Activated CD4-positive, alpha-beta T cell treated with anti-CD3 and anti-CD28 coated beads for 4 hours (primary cell): ENCODE measurements around the gene SCG2.
A peak's percentile ranks its signal among the peaks of the same experiment; 100 is the strongest.

Source experiments
- DNase-seq, 2 donors: peaks; one replicate each; pipeline ENCODE4 v3.0.0-alpha.2; 2020

SCG2 gene, protein sequence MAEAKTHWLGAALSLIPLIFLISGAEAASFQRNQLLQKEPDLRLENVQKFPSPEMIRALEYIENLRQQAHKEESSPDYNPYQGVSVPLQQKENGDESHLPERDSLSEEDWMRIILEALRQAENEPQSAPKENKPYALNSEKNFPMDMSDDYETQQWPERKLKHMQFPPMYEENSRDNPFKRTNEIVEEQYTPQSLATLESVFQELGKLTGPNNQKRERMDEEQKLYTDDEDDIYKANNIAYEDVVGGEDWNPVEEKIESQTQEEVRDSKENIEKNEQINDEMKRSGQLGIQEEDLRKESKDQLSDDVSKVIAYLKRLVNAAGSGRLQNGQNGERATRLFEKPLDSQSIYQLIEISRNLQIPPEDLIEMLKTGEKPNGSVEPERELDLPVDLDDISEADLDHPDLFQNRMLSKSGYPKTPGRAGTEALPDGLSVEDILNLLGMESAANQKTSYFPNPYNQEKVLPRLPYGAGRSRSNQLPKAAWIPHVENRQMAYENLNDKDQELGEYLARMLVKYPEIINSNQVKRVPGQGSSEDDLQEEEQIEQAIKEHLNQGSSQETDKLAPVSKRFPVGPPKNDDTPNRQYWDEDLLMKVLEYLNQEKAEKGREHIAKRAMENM

DNA sequence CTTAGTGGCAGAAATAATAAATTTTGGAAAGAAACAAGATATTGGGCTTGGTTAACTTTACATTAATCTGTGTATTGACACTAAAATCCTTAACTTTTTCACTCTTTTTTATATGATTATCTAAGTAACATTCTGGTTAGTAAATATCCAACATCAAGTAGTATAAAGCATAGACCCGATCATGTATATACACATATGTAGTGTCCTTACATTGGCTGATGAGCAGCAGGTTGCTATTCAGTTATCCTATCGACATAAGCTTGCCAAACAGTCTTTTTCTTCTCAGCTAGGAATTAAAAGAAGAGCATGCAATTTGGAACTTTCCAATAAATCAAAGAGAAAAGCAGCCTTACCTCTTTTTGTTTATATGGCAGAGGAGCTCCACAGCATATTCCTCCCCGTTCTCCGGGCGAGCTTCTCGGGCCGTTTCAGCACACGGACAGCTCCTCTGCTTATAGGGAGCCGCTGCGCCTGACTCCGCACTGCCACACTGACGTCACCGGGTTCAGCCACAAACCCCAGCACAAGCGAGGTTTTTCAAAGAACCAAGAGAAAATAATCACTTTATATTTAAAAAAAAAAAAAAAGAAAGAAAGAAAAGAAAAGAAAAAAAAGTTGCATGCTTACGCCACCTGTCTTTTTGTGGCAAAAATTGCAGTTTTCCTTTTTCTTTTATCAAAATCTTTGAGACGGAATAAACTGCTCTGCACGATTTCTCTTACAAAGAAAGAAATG, at the start of gene SCG2:
TSS of gene SCG2 (minus strand) at position 430 of the 735 bp plus-strand sequence. CDS start 3,079 bp downstream, outside the sequence.
- DNase-seq: peak in 1 of 2 donors; percentile 1

DNA sequence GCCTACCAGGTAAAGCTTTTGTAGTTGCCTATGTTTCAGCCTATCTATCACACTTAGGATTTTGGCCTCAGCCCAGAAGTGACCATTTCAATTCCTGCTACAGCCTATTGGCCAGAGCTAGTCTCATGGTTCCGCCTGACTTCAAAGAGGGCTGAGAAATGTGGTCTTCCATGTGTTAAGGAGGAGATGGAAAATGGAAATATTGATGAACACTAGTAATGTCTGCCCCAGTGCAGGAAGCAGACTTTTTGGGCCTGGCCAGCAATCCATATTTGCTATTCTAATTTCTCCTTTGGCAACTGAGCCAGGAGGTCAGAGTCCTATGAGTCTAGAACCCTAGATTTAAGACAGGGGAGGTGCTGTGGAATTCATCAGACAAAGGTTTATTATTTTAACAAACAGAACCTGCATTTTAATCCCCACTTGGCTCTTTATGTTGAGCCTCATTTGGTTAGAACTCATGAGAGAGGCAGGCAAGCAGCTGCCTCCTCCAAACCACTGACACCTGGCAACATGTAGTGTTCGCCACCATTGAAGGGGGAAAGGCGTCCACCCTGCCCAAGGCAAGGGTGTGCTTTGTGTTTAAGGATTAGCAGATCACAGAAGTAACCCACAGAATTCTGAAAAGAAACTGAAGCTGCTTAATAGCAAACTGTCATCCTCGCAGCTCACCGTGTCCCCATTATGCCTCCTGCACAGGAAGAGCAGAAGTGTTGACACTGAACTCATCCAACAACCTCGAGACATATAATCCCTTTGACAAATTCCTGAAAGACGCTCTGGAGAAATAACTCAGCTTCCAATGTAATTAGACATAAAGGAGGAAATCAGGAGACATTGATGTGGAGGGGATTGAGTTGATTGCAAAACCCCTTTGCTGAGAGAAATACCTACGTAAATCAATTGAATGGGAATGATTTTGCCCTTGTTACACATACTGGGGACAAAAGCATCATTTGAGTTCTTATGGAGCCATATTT, 47.7 kb upstream of the SCG2 start:
- DNase-seq: no peak

DNA sequence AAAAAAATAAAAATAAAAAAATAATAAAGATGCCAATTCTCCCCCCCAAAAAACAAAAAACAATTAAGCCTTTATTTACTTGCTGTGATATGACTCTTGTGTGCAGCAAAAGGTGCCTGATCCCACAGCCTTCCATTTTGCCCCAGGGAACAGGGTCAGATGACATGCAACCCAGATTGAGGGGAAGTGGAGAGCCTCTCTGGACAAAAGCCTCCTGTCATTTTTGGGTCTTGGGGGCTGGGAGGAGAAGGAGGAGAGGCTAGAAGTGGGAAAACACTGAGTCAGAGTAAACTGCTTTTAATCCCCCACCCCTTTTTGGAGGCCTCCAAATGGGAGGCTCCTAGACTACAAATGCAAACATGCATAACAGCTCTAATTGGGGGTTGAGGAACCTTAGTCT, 46.6 kb upstream of the SCG2 start:
- no peak for DNase-seq

DNA sequence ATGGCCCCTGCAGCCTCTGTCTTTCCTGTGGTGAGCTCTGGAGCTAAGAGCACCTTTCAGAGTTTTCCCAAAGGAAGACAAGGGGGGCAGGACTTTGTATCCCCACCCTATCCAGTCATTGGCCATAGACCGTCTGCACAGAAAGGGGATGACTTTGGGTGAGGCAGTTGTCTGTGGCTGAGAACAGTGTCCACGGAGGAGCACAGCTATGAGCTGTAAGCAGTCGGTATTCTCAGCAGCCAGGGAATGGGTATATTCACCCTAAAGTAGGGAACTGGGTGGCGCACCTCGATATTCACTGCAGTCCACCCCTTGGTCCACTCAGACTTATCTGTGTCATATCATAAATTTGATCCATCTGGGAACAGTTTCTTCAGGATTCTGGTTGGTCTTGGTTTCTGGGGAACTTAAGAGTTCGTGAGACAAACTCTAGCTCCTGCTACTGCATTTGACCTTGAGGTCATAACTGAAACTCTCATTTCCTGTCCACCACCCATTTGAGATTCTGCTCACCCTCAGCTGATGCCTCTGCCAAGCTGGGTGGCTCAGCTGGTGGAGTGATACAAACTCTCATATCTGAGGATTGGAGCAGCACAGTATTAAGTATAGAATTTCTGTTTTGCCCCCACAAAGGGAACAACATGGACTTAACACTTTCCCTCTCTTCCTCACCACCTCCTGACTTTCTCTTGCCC, 45.2 kb upstream of the SCG2 start:
- no peak for DNase-seq

DNA sequence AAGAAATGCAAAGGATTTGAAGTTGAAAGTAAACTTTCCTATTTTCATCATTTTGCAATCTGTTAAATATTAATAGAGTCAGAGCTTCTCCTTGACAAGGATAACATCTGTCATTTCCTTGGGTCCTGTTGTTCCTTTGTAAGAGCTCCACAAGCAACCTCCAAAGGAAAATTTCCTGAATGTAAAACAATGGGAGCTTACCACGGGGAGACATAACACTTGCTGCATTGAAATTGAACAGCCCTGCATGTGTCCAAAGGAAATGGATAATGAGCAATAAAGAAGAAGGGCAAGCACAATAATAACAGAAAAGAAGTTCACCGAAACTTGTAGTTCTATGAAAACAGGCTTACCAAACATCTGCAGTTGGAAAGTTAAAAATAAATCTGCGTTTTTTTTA, 42.0 kb upstream of the SCG2 start:
- no peak for DNase-seq

DNA sequence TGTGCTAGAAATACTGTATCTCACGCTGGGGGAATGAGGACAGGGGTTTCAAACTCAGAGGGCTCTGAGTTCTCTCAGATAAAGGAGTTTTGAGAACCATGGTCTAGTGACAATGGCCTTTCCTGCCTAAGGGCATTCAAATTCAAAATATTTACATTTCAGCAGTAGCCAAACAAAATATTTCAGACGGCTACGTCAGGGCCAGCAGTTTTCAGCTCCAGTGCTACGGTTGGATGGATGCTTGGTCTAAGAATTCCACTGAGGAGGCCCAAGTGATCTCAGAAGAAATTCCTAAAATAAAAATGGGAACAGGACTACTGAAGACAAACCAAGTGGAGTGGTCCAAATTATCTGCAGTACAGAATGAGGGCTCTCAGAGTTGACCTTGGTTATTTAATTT, 41.1 kb upstream of the SCG2 start:
- no peak for DNase-seq

DNA sequence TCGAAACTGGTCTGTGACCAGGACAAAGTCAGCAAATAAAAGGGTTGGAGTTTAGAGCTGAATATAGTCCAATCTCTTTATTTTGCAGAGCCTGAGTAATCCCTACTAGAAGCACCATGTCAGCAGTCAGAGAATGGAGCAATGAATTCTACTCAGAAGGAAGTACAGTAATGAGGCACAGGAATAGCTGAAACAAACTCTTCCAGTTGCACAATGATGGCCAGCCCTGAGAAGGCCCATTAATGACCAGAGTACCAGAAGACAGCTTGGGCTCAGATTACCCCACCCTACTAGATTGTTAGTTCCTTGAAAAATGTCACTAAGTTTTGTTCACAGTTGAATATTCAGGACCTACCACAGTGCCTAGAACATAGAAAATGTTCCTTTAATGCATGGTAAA, 40.3 kb upstream of the SCG2 start:
- DNase-seq: no peak

DNA sequence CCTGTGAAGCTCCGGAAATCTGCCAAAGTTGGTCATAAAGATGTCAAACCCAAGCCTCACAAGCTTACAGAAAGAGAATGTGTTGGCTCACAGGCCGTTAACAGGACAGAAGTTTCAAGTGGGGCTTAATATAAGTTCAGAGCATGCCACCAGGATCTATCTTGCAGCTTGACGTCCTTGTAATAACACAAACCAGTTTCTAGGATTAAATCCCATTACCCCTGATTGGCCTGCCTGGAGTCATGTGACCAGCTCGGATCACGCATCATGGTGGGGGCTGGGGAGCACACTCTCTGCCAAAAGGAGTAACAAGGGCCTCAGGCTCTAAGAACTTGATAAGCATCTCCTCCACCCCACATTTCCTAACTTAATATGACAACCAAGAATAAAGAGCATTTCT, 38.9 kb upstream of the SCG2 start:
- DNase-seq: no peak

DNA sequence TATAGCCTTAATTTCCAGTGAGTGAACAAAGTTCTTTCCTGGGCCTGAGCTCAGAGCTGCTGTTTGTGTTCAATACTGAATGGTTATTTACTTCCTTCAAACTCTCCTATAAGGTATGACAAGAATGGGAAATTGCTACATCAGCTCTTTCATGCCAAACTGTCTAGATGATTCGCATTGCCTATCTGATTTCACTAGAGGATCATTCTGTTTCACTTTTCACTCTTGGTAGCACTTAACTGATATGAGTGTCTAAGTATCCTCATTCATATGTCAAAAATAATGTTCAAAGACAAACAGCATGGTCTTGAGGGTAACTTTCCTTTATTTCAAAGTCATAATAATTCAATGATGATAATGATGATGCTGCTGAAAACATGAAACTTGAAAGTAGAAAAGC, 32.9 kb upstream of the SCG2 start:
- no peak for DNase-seq

DNA sequence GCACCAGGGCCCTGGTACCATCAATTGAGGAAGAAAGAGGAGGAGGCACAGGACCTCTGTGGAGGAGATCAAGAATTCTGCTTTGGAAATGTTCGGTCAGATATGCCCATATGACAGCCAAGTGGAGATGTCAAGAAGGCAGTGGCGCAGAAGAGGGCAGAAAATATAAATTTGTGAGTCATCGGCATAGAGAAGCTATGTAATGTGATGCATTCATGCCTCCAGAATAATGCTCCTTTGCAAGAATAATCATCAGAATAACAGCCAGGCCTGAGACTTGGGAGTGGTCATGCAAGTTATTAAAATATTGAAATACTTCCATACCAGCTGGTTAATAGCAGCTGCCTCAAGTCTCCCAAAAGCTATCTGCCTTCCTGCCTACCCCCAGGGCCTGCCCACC, 32.1 kb upstream of the SCG2 start:
- DNase-seq: no peak

DNA sequence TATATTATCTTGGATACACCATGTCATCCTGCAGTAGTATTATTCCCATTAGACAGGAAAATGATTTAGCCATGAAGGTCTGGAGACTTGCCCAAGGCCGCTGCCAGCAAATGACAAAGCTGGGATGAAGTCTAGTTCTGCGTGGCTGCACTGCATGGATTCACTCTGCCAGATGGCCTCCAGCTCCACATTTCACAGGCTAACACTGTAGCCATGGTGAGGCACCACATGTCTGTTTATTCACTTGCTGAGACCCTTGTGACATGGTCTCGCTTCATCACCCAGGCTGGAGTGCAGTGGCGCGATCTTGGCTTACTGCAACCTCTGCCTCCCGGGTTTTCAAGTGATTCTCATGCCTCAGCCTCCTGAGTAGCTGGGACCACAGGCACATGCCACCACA, 31.5 kb upstream of the SCG2 start:
- no peak for DNase-seq

DNA sequence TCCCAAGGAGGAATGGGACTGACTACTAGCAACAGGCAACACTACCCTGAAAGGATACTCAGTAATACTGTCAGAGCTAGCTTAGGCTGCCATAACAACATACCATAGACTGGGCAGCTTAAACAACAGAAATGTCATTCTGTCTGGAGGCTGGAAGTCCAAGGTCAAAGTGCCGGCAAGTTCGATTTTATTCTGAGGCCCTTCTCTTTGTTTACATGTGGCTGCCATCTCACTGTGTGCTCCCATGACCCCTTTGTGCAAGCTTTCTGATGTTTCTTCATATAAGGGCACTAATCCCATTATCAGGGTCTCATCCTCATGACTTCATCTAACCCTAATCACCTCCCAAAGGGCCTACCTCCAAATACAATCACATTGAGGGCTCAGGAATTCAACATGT, 30.7 kb upstream of the SCG2 start:
- DNase-seq: no peak

DNA sequence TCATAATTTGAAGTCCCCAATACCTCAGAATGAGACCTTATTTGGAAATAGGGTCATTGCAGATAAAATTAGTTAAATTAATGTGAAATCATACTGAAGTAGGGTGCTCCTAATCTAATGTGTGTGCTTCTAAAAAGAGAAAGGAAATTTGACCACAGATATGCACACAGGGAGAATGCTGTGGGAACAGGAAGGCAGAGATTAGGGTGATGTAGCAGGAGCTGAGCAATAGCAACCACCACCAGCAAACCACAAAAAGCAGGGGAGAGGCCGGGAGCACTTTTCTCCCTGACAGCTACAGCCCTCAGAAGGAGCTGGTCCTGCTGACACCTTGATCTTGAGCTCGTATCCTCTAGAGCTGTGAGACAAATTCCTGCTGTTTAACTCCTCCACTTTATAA, 24.6 kb upstream of the SCG2 start:
- DNase-seq: no peak

DNA sequence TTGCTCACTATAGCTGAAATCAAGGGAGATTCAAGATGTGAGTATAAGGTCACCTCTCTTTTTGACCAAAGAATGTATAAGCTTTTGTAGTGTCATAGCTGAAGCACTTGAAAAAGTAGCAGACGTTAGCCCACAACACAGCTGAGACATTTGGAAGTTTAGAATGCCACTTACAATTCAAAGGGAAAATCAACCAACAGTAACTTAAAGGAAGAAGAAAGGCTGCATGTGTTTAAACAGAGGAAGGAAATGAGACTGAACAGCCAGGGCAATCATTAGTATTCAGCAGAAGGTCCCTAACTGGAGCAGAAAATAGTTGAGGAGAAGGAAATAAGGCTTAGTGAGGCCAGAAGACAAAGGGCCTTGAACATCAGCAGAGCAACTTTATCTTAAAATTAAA, 23.5 kb upstream of the SCG2 start:
- no peak for DNase-seq

DNA sequence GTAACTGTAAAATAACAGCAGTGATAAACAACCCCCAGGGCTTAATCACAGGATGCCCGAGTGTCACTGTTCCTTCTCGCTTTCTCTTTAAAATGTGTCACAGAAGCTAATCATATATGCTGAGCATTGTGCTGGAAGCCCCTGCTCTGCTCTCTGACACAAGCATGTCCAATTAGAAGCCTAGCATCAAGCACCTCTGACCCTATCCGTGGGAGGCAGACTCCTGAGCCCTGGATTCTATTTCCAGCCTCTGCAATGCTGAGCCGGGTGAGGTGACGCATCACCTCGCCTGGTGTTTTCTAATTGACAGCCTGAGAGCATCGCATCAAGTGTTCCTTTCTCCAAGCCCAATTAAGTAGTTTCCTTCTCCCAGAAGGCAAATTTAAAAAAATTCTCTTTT, 19.7 kb upstream of the SCG2 start:
- DNase-seq: no peak

DNA sequence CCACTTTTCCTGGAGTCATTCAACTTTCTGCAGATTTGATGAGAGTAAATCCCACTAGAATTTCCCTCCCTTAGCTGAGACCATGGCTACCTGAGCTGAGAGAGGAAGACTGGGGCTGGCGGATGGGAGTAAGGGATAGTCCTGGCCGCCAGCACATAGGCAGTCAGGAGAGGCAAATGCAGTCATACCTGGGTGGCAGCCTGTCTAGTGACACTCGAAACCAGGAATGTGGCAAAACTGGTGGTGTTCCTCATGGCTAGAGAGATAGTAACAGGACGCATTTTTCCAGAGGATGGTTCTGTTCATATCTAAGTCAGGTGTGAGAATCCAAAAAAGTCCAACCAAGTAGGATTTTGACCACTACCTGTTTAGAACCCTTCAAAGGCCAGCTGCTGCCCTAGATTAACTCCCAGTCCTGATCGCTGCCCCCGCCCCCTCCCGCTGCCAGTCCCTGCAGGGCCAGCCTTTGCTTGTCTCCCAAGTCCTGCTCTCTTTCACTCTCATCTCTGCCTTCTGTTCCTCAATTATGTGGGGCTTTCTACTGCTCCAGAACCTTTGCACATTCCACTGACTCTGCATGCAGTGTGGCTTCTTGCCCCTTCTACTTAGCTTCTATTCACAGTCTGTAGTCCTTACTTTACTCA, 17.4 kb upstream of the SCG2 start:
- no peak for DNase-seq

DNA sequence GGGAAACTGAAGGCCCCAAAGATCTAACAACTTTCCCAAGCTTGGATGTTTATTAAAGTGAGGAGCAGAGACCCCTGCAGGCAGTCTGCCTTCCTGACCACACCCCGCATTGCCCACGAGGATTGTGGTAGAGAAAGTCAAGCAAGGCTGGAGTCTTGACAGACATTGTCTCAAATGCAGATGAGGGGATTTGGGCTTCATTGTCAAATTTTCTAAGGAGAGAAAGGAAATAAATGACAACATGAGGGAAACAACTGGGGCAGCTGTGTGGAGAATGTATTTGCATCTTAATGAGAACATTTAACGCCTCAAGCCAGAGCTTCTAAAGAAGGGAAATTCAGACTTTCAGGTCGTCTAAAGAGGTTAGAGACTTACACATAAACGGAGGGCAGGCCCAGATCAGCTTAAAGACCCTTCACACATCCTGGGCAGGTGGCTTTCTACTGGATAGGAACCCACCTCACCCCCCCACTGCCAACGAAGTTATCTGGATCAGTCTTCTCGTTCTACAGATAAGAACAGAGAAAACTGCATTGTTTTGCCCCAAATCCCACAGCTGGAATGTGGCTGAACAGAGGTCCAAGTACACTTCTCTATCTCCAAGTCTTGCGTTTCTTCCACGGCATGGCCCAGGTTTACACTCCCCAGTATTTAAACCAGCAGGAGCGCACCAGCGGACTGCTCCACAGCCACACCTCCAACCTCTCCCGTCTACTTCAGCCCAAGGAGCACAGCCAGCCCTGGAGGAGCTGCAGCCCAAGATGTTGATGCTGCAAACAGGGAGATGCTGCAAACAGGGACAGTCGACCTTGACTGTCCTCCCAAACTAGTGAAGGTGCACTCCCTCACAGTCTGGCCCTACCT, 16.2 kb upstream of the SCG2 start:
- DNase-seq: no peak

DNA sequence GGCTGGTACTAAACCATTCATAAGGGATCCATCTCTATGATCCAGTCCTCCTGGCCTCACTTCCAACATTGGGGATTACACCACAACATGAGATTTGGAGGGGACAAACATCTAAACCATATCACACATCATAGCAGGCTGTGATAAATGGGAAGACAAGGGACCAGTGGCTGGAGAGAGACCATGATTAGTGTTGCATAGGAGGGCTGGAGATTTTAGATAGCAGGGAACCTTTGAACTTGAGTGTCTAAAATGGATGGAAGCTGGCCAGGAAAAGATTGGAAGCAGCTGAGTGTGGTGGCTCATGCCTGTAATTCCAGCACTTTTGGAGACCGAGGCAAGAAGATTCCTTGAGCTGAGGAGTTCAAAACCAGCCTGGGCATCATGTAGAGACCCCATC, 12.4 kb upstream of the SCG2 start:
- DNase-seq: no peak

DNA sequence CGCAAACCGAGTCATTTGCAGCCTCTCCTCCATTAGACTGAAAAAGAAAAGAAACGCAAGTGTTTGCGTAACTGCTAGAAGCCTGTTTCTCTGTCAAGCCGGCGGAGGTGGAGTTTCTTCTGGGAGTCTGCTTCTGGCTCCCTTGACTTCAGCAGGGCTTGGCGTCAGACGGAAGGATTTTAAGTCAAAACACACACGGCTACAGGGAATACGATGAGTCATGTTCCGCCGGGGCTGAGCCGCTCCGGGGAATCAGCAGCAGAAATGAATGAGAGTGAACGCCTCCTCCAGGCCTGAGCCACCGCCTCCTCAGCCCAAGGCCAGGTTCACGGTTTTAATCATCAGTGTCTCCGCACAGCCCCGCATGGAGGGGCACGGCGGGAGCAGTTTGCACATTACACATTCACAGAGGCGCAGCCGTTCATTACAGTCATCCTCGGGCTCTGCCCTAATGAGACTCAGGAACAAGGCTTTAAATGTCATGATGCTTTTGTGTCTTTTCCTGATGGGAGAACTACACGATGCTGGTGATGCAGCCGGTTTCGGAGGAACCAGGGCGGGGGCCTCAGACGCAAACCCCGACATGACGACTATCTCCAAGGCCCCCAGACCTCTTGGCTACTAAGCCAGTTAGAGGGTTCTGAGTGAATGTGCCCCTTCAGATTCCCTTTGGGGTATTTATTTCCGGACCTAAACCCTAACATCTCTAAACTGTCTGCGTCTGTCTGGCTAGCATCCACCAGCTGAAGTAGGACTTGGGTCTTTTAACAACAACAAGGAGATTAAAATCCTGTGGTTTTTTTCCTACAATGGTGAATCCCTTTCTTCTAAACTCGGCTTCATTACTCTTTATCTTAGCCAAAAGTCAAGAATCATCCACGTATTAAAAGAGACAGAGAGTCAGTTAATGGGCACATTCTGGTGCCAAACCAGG, 11.1 kb upstream of the SCG2 start:
- no peak for DNase-seq
